Spleen (tissue), 7 donors: ENCODE data around the gene RNF7.

Experiments used
- CTCF ChIP-seq, 11 experiments: fragments of 200-600 bp in 7 of 11; fragments of 450-650 bp in 4 of 11; sonication (generic) in 4 of 11; IDR thresholded peaks in 8 of 11; conservative IDR thresholded peaks in 3 of 11; 1 replicate in 7 of 11; 2 replicates in 4 of 11; pipeline versions ENCODE4 v1.4.0 to v1.8.0; 2016 to 2021; ENCODE audit warnings: antibody characterized with exemption in 11 of 11, inconsistent platforms in 4 of 11, mild to moderate bottlenecking in 1 of 11
- POLR2A ChIP-seq, 3 donors: fragments of 450-650 bp; IDR thresholded peaks; one replicate each; pipeline ENCODE4 v1.5.1; 2017; ENCODE audit warnings: antibody characterized with exemption in 3 of 3, mild to moderate bottlenecking in 1 of 3
- donor health status: DM: no; HTN: no; CAD: no; lungs with moderate emphysema.
- donor health status: DM: no; HTN: no; CAD: no.
- donor health status: DM: no; HTN: no; CAD: no.

- no peak for TF ChIP-seq CTCF (IDR thresholded peaks at IDR 0.05 in 8 of 11, conservative IDR thresholded peaks at IDR 0.05 in 3 of 11)
- no peak for TF ChIP-seq POLR2A (IDR thresholded peaks at IDR 0.05)
These were observed 41.6 kb downstream of the RNF7 start for GRCh38 chr3:141779667-141780066.
